Measurements from ENCODE around the gene PPP2R2D.

DNA sequence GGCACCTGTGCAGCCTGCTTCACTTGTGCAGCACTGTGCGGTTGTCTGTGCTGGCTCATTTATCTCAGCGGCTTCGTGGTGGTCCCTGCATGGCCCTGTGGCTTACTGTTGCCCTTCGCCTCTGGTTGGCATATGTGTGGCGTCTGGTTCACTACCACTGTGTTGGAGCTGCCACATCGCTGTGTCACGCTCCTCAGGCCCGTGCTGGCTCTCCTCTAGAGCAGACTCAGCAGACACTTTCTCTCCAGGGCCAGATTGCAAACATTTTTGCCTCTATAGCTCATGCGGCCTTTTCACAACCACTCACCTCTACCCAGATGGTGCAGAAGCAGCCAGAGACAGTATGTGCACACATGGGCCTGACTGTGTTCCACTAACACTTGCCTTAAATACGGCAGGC, 37.9 kb downstream of the PPP2R2D start:
- TF ChIP-seq, protein P1, sequence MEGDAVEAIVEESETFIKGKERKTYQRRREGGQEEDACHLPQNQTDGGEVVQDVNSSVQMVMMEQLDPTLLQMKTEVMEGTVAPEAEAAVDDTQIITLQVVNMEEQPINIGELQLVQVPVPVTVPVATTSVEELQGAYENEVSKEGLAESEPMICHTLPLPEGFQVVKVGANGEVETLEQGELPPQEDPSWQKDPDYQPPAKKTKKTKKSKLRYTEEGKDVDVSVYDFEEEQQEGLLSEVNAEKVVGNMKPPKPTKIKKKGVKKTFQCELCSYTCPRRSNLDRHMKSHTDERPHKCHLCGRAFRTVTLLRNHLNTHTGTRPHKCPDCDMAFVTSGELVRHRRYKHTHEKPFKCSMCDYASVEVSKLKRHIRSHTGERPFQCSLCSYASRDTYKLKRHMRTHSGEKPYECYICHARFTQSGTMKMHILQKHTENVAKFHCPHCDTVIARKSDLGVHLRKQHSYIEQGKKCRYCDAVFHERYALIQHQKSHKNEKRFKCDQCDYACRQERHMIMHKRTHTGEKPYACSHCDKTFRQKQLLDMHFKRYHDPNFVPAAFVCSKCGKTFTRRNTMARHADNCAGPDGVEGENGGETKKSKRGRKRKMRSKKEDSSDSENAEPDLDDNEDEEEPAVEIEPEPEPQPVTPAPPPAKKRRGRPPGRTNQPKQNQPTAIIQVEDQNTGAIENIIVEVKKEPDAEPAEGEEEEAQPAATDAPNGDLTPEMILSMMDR (conservative IDR thresholded peaks at IDR 0.05; ENCODE audit: low read length): no peak
- TF ChIP-seq EZH2phosphoT487 (IDR thresholded peaks at IDR 0.05; ENCODE audit: borderline replicate concordance, low read depth, low read length): no peak

All from OCI-LY7 (cell line).